BE2C (cell line): ENCODE results near the gene RPS27A.

Experiments
- DNase-seq: peaks from one replicate; pipeline ENCODE4 v3.0.0-alpha.2; 2020
- H3K27me3 ChIP-seq: fragments of 250-450 bp; sonication (Bioruptor Pico); 2 replicates; pipeline ENCODE4 v1.5.1; 2020; ENCODE audit warnings: mild to moderate bottlenecking
- H3K36me3 ChIP-seq: fragments of 250-450 bp; sonication (Bioruptor Pico); 2 replicates; pipeline ENCODE4 v1.5.1; 2020; ENCODE audit warnings: mild to moderate bottlenecking
- H3K4me1 ChIP-seq: fragments of 250-450 bp; sonication (Bioruptor Pico); 2 replicates; pipeline ENCODE4 v1.5.1; 2020
- H3K4me3 ChIP-seq: 2 replicates; pipeline ENCODE4 v1.5.1; 2011; ENCODE audit warnings: low read depth, low read length
- H3K9me3 ChIP-seq: fragments of 250-450 bp; sonication (Bioruptor Pico); 2 replicates; pipeline ENCODE4 v1.5.1; 2020
- TF ChIP-seq, protein P1 (sequence below): IDR thresholded peaks from 2 replicates; pipeline ENCODE4 v1.5.1; 2012; ENCODE audit warnings: mild to moderate bottlenecking, low read depth, low read length

RPS27A gene

DNA sequence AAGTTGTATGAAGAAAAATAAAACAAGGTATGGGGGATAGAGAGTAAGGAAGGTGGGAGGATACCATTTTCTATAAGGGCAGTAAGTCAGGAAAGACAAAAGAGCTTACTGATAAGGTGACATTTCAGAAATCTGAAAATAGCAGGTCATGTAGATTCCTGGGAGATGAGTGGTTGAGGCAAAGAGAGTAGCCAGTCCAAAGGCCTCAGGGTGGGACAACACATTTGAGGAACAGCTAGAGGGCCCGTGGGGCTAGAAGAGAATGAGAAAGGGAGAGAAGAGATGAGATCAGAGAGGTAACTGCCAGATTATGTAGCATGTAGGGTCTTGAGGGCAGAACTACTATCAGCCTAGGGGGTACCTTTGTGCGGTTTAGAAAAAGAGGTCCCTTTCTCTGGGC lies 3.3 kb upstream of the RPS27A start:
- no peak for DNase-seq
- Histone ChIP-seq H3K27me3 (no peaks in the 10 kb centered on the region), H3K4me1 (no peaks in the 10 kb centered on the region), H3K9me3 (no peaks in the 10 kb centered on the region), H3K36me3 (peaks cover 12% of the 10 kb centered on the region), H3K4me3 (no peak overlapping the region)
- TF ChIP-seq, protein P1, sequence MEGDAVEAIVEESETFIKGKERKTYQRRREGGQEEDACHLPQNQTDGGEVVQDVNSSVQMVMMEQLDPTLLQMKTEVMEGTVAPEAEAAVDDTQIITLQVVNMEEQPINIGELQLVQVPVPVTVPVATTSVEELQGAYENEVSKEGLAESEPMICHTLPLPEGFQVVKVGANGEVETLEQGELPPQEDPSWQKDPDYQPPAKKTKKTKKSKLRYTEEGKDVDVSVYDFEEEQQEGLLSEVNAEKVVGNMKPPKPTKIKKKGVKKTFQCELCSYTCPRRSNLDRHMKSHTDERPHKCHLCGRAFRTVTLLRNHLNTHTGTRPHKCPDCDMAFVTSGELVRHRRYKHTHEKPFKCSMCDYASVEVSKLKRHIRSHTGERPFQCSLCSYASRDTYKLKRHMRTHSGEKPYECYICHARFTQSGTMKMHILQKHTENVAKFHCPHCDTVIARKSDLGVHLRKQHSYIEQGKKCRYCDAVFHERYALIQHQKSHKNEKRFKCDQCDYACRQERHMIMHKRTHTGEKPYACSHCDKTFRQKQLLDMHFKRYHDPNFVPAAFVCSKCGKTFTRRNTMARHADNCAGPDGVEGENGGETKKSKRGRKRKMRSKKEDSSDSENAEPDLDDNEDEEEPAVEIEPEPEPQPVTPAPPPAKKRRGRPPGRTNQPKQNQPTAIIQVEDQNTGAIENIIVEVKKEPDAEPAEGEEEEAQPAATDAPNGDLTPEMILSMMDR: no peak

GRCh38 chr2:55230551-55230950 lies 1.9 kb upstream of the RPS27A start:
- Histone ChIP-seq H3K9me3 (no peaks in the 10 kb centered on the region), H3K4me3 (no peak overlapping the region), H3K36me3 (peaks cover 25% of the 10 kb centered on the region), H3K4me1 (no peaks in the 10 kb centered on the region), H3K27me3 (no peaks in the 10 kb centered on the region)
- TF ChIP-seq, protein P1: no peak
- DNase-seq: no peak

- TF ChIP-seq, protein P1: no peak
- DNase-seq: no peak
- Histone ChIP-seq H3K27me3 (no peaks in the 10 kb centered on the region), H3K9me3 (no peaks in the 10 kb centered on the region), H3K4me1 (no peaks in the 10 kb centered on the region), H3K4me3 (peak overlapping the region; percentile 98), H3K36me3 (peaks cover 32% of the 10 kb centered on the region)
Measured at GRCh38 chr2:55231546-55232083, 873 bp upstream of the RPS27A start.

- H3K9me3 ChIP-seq: no peaks in the 10 kb centered on the region
- DNase-seq: peak; percentile 10
- TF ChIP-seq, protein P1: no peak
- H3K4me1 ChIP-seq: no peaks in the 10 kb centered on the region
- peaks cover 32% of the 10 kb centered on the region for H3K36me3 ChIP-seq
- H3K27me3 ChIP-seq: no peaks in the 10 kb centered on the region
- peak overlapping the region; percentile 98 for H3K4me3 ChIP-seq
Measured at GRCh38 chr2:55232863-55233657, 572 bp downstream of the RPS27A start.

DNA sequence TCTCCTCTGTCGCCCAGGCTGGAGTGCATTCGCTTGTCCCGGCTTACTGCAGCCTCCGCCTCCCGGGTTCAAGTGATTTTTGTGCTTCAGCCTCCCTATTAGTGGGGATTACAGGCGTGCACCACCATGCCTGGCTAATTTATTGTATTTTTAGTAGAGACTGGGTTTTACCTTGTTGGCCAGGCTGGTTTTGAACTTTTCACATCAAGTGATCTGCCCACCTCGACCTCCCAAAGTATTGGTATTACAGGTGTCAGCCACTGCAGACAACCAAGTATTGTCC lies 1.1 kb downstream of the RPS27A start:
- Histone ChIP-seq H3K9me3 (no peaks in the 10 kb centered on the region), H3K36me3 (peaks cover 32% of the 10 kb centered on the region), H3K27me3 (no peaks in the 10 kb centered on the region), H3K4me3 (peak overlapping the region; percentile 98), H3K4me1 (no peaks in the 10 kb centered on the region)
- TF ChIP-seq, protein P1: no peak
- DNase-seq: no peak

DNA sequence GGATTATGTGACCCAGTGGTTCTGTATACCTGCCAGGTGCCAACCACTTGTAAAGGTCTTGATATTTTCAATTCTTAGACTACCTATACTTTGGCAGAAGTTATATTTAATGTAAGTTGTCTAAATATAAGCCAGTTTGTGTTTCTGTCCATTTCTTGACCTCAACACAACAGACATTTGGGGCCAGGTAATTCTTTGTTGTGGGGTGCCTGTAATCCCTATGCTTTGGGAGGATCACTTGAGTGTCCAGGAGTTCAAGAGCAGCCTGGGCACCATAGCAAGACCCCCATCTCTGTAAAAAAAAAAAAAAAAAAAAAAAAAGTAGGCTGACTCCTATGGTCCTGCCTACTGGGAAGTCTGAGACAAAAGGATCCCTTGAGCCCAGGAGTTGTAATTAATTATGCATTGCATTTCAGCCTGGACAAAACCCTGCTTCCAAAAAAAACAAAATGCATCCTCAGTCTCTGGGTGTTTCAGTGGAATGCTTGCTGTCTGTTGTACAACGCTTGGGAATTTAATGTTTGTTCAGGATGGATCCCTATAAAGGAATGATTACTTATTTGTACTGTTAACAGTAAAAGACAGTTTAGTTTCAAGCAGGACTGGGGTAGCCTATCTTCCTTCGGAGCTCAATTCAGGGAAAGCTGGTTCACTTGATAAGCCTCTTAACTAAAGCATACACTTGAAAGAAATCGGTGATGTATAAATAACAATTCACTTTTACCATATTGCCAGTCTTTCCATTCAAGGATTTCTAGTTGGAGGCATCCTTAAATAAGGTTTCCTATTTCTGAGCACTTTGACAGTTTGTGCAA lies 3.4 kb downstream of the RPS27A start:
- Histone ChIP-seq H3K4me1 (no peaks in the 10 kb centered on the region), H3K4me3 (no peak overlapping the region), H3K9me3 (no peaks in the 10 kb centered on the region), H3K27me3 (no peaks in the 10 kb centered on the region), H3K36me3 (peaks cover 32% of the 10 kb centered on the region)
- no peak for DNase-seq
- TF ChIP-seq, protein P1: no peak
